Activated CD4-positive, alpha-beta T cell treated with anti-CD3 and anti-CD28 coated beads, Interleukin-2, amount 50 U/mL, for 1 hour (primary cell): Measurements from ENCODE around the gene ELP1.
"Not testable (repeated sequence)": the region's sequence is repeated elsewhere in the genome, so short reads cannot be mapped to it uniquely, and the experiment has no call there.

Source experiments
- DNase-seq: peaks from one replicate; pipeline ENCODE4 v3.0.0-alpha.2; 2020

The ELP1 gene

GRCh38 chr9:108921200-108921599 is 12.7 kb downstream of the ELP1 start:
- DNase-seq: no peak

GRCh38 chr9:108920401-108920800 is 13.5 kb downstream of the ELP1 start:
- DNase-seq: not testable (repeated sequence)

GRCh38 chr9:108919517-108919916 is 14.4 kb downstream of the ELP1 start:
- DNase-seq: no peak

- DNase-seq: no peak
Observed at GRCh38 chr9:108913391-108913790, 20.5 kb downstream of the ELP1 start.

GRCh38 chr9:108911820-108912219 is 22.1 kb downstream of the ELP1 start:
- no peak for DNase-seq

- no peak for DNase-seq
Observed at GRCh38 chr9:108910914-108911313, 23.0 kb downstream of the ELP1 start.

GRCh38 chr9:108910402-108910801 is 23.5 kb downstream of the ELP1 start:
- no peak for DNase-seq

- no peak for DNase-seq
Observed at GRCh38 chr9:108905494-108905893, 28.4 kb downstream of the ELP1 start.

- no peak for DNase-seq
Observed at GRCh38 chr9:108904161-108904560, 29.8 kb downstream of the ELP1 start.

- DNase-seq: no peak
Observed at GRCh38 chr9:108903420-108904103, 30.4 kb downstream of the ELP1 start.

GRCh38 chr9:108900176-108900575 is 33.7 kb downstream of the ELP1 start:
- no peak for DNase-seq

GRCh38 chr9:108899023-108899695 is 34.8 kb downstream of the ELP1 start:
- not testable (repeated sequence) for DNase-seq

- DNase-seq: no peak
Observed at GRCh38 chr9:108897324-108898096, 36.4 kb downstream of the ELP1 start.

- DNase-seq: no peak
Observed at GRCh38 chr9:108894225-108894997, 39.5 kb downstream of the ELP1 start.

- no peak for DNase-seq
Observed at GRCh38 chr9:108889649-108890067, 44.3 kb downstream of the ELP1 start.

GRCh38 chr9:108886594-108887271 is 47.2 kb downstream of the ELP1 start:
- not testable (repeated sequence) for DNase-seq

- DNase-seq: no peak
Observed at GRCh38 chr9:108885643-108886348, 48.1 kb downstream of the ELP1 start.

GRCh38 chr9:108884701-108885100 is 49.2 kb downstream of the ELP1 start:
- no peak for DNase-seq

GRCh38 chr9:108883085-108883484 is 50.8 kb downstream of the ELP1 start:
- DNase-seq: no peak

GRCh38 chr9:108882052-108882888 is 51.7 kb downstream of the ELP1 start:
- DNase-seq: no peak
